ENCODE measurements around the gene DCAF12.
"Not testable (repeated sequence)": the region's sequence is repeated elsewhere in the genome, so short reads cannot be mapped to it uniquely, and the experiment has no call there.

DCAF12 gene

DNA sequence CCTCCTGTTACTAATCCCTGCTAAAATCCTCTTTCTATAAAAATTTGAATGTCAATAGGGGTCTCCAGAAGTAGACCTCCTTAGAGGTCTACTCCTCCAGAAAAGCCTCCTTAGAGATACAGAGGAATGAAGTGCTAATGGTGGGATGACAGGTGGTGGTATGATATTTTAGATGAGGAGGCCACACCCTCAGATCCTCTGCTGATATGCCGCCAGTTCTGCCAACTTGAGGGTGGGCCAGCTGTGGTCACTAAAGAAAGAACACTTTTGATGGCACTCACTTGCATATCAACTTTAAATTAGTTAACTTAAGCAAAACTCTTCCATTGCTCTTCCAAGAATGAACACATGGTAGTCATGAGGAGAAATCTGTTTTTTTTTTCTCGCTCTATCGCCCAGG lies 61.0 kb downstream of the DCAF12 start:
- DNase-seq (ENCODE audit: low read depth) = no peak

DNA sequence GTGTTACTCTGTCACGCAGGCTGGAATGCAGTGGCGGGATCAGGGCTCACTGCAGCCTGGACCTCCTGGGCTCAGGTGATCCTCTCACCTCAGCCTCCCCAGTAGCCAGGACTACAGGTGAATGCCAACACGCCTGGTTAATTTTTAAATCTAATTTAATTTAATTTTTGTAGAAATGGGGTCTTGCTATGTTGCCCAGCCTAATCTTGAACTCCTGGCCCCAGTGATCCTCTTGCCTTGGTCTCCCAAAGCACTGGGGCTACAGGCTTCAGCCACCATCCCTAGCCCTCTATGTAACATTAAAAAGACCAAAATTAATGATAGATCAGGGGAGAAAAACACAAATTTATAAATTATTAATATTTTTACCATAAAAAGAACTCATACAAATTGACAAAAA lies 66.5 kb downstream of the DCAF12 start:
- no peak for DNase-seq (ENCODE audit: low read depth)

GRCh38 chr9:34059281-34059680 lies 67.2 kb downstream of the DCAF12 start:
- no peak for DNase-seq (ENCODE audit: low read depth)

- no peak for DNase-seq (ENCODE audit: low read depth)
Measured at GRCh38 chr9:34049630-34050384, 76.7 kb downstream of the DCAF12 start.

GRCh38 chr9:34048727-34049629 lies 77.5 kb downstream of the DCAF12 start, which contains the start of gene UBAP2:
Gene UBAP2, minus strand, starts transcription at chr9:34048887. Its CDS starts 31,739 bp downstream, at chr9:34017148.
- DNase-seq (ENCODE audit: low read depth) = peak; percentile 97

- DNase-seq (ENCODE audit: low read depth) = peak; percentile 26
Measured at GRCh38 chr9:34047864-34048726, 78.4 kb downstream of the DCAF12 start.

- peak; percentile 32 for DNase-seq (ENCODE audit: low read depth)
Measured at GRCh38 chr9:34046784-34047379, 79.6 kb downstream of the DCAF12 start.

GRCh38 chr9:34045903-34046302 lies 80.6 kb downstream of the DCAF12 start:
- DNase-seq (ENCODE audit: low read depth) = no peak

DNA sequence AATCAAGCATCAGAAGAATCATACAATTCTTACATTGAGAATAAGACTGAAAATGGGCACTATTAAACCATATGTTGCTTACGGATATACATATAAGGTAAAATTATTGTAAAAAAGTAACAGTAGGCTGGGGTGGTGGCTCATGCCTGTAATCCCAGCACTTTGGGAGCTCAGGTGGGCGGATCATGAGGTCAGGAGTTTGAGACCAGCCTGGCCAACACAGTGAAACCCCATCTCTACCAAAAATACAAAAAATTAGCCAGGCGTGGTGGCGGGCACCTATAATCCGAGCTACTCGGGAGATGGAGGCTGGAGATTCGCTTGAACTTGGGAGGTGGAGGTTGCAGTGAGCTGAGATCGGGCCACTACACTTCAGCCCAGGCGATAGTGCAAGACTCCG lies 84.4 kb downstream of the DCAF12 start:
- DNase-seq (ENCODE audit: low read depth) = not testable (repeated sequence)

DNA sequence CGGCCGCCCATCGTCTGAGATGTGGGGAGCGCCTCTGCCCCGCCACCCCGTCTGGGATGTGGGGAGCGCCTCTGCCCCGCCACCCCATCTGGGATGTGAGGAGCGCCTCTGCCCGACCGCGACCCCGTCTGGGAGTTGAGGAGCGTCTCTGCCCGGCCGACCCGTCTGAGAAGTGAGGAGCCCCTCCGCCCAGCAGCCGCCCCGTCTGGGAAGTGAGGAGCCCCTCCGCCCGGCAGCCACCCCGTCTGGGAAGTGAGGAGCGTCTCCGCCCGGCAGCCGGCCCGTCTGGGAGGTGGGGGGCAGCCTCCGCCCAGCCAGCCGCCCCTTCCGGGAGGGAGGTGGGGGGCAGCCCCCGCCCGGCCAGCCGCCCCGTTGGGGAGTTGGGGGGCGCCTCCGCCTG lies 87.6 kb downstream of the DCAF12 start:
- DNase-seq (ENCODE audit: low read depth) = not testable (repeated sequence)

GRCh38 chr9:34037626-34038025 lies 88.9 kb downstream of the DCAF12 start:
- peak; percentile 6 for DNase-seq (ENCODE audit: low read depth)

- DNase-seq (ENCODE audit: low read depth) = no peak
Measured at GRCh38 chr9:34036625-34037024, 89.9 kb downstream of the DCAF12 start.

Data from EH (cell line).